GM21529 (cell line): ENCODE data around the gene IPCEF1.
"Not testable (repeated sequence)": the region's sequence is repeated elsewhere in the genome, so short reads cannot be mapped to it uniquely, and the experiment has no call there.

Source experiments
- ATAC-seq: cut with Tn5 transposase; IDR thresholded peaks from one replicate; pipeline ENCODE4 v1.9.1; 2021; ENCODE audit not compliant: unreplicated experiment

The IPCEF1 gene

DNA sequence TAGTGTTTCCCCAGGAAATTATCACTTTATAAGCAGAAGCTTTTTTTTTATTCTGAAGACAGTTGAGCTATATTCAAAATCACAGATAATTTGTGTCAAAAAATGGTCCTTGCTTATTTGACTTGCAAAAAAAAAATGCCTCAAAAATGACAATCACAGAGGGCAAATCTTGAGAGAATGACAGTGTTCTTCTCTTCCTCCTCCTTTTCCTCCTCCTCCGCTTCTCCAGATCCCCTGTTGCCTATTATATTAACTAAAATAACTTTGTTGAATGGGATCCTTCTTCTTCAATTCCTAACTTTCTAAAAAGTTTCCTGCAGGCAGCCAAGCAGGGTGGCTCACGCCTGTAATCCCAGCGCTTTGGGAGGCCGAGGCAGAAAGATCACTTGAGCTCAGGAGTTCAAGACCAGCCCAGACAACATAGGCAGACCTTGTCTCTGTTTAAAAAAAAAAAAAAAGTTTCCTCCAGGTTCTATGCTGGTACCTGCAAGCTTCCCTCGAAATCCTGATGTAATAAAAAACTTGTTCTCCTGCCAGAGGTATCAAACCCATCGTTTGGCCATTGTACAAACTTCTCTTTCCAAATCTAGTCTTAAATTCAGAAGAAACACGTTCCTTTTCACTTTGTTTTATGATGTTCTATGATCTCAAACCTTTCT is 128.6 kb downstream of the IPCEF1 start:
- no peak for ATAC-seq

GRCh38 chr6:154226461-154226860 is 130.1 kb downstream of the IPCEF1 start:
- ATAC-seq = no peak

DNA sequence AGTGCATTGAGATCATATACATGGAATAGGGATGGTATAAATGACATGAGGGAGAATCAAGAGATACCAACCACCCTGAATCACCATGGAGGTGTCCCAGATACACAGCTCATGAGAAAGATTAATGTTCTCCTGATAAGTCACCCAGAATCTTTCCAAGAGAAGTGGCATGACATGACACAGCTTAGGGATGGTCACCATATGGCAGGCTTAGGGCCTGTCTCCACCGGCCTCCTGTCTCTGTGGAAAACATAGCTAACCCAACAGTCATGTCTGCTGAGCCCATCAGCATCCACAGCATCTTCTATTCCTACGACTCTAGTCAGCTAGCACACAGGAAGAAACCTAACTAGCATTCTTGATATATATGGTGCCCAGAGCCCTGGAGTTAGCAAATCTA is 133.3 kb downstream of the IPCEF1 start:
- no peak for ATAC-seq

- no peak for ATAC-seq
These were observed 133.9 kb downstream of the IPCEF1 start for GRCh38 chr6:154222716-154223115.

- no peak for ATAC-seq
These were observed 137.4 kb downstream of the IPCEF1 start for GRCh38 chr6:154219250-154219649.

DNA sequence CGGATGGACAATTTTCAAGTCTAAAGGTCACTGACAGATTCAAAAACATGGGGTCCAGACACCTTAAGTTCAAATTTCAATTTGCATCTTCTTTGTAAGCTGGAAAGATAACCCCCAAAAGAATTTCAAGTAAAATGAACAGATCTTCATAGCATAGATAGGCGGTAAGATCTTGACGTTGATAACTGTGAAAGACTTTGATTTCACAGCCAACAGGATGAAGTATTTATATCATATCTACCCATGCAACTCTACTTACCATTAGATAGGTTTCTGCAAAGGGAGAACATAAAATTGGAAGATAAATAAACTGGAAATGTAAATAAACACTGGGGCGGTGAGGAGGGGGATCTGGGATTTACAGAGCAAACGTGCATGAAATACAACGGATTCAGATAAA is 137.8 kb downstream of the IPCEF1 start:
- no peak for ATAC-seq

DNA sequence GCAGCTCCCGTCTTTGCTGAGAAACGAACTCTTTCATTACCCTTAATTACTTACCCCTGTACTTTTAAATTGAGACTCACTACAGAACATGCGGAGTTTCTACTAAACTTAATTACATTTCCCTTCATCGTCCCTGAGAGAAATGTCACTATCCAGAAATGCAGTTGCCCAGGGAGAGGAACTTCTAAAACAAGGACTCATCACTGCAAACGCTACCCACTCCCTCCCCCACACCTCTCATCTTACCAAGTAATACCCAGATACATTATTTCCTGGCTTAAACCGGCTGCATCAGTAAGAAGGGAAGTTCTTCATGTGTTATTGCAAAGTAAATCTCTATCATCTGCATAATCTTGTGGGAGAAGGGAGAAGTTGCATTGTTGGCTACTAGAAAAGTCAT is 138.3 kb downstream of the IPCEF1 start:
- ATAC-seq = no peak

GRCh38 chr6:154213782-154214181 is 142.8 kb downstream of the IPCEF1 start:
- ATAC-seq = no peak

GRCh38 chr6:154210678-154211077 is 145.9 kb downstream of the IPCEF1 start:
- ATAC-seq = no peak

GRCh38 chr6:154209555-154209954 is 147.0 kb downstream of the IPCEF1 start:
- ATAC-seq = no peak

DNA sequence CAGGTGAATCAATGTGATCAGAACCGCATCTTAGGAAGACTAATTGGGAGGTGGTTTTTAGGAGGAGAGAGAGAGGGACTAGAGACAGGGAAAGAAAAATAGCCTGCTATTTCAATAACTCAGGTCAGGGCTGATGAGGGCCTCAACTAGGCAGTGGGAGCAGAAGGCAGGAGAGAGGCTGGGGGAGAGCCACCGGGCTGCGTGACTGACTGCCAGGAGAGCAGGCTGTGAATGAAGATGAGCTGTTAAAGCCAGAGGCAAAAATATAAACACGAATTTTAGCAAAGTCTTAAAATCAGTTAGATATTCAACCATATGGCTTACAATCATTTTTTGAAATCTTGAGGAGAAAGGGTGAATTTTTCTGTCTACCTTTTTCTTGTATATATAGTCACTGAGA is 149.6 kb downstream of the IPCEF1 start:
- no peak for ATAC-seq

- ATAC-seq = no peak
These were observed 150.5 kb downstream of the IPCEF1 start for GRCh38 chr6:154206141-154206540.

- no peak for ATAC-seq
These were observed 153.6 kb downstream of the IPCEF1 start for GRCh38 chr6:154202958-154203357.

DNA sequence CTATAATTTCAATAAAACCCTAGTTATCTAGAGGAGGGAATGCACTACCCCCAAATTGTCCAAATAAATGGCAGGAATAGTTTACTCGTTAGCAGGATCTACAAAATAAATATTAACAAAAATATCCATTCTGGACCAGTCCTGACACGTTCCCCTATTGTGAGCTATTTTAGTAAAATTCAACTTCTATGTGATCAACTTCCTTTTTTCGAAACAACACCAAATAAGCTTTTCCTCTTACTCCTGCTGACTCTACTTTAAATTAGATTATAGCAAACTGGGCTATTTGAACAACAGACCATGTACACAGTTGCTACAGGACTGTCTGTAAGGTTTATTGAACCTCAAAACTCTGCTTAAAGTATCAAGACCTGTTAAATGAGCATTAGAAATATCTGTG is 154.3 kb downstream of the IPCEF1 start:
- ATAC-seq = no peak

DNA sequence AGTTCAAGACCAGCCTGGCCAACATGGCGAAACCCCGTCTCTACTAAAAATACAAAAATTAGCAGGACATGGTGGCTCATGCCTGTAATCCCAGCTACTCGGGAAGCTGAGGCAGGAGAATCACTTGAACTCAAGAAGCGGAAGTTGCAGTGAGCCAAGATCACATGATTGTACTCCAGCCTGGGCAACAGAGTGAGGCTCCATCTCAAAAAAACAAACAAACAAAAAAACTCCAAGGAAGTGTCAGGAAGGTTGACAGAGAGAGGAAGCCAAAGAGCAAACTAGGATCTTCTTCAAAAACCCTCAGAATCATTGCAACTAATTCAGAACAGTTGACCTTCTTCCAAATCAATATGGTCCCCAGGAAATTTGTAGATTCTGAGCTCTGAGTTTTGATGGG is 154.9 kb downstream of the IPCEF1 start:
- ATAC-seq = not testable (repeated sequence)

DNA sequence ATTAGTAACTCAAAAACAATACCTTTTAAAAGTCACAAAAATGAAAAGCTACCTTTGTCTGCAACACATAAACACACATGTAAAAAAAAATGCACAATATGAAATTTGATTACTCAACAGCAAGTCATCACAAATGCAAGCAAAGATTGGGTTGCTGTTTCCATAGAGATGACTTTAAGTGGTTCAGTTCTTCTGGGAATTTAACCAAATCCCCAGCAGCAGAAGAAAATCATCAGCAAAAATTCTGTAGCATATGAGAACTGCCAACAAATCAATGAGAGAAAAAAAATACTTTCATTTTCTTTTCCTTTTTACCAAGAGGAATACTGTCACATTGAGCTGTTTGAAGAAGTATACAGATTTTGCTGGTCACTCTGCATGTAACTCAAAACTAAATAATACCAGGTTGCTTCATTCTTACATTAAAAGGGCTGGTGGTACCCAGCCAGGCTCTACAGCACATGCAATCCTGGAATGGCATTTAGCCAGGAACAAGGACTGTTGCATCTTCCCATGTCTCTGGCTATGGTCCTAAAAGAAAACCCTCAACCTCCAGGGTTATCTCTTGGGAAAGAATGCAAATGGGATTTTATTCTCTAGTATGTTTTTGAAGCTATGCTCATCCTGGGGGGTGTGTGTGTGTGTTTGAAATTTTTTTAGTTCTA is 159.3 kb downstream of the IPCEF1 start:
- ATAC-seq = no peak

DNA sequence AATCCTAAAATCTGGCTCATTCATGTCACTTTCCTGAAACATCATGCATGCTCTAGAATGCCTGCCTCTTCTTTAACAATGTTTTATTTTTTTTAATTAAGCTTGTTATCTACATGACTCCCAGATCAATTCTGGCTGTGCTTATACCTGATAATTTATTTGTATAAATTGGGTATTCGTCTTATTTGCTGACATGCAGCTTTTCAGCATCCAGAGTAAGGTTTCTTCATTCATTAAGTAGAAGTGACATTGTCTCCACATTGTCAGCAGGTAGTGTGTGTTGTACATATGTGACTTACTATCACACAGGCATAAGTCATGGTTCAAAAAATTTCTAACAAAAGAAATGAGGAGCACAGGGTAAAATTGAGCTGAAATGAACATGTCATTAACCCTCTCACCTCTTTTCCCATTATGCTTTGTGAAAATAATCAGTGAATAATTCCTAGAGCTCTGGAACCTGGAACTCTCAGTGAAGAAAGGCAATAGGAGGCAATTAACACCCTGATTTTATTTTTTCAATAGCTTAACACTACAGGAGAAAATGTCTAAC is 160.2 kb downstream of the IPCEF1 start:
- ATAC-seq = no peak

- no peak for ATAC-seq
These were observed 168.9 kb downstream of the IPCEF1 start for GRCh38 chr6:154187714-154188113.

GRCh38 chr6:154187203-154187602 is 169.4 kb downstream of the IPCEF1 start:
- ATAC-seq = no peak

DNA sequence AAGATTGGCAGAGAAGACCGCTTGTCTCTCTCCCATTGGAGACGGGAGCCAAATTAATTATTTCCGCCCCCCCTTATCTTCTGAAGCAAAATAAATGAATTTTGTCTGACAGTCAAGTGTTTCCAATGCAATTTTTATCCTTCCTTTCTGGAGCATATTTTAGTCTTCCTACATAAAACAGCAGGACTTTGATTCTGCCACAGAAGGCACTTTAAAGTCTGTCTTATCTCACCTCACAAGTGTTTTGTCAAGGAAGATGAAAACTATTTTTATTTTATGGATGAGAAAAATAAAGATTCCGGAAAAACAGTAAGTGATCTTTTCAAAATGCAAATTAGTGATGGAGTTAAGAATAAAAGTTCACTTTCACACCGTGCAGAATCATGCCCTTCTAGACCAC is 177.2 kb downstream of the IPCEF1 start:
- no peak for ATAC-seq

GRCh38 chr6:154172393-154172792 is 184.2 kb downstream of the IPCEF1 start:
- ATAC-seq = not testable (repeated sequence)

DNA sequence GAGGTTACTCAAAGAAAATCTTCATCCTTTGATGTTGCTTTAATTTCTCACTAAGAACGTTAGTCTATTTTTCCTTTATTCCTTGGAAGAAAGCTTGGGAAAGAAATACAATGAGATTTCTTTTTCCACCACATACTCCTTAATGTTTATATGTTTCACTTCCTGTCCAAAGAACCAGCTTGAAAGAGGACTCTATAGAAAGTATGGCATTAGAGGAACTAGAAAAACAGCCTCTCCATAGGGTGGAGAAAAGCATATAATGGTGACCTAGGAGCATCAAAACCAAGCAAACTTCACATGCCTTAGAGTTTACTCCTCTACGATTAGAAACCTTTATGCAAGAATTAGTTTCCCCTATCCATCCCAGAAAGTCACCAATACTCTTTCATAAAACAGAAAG is 186.5 kb downstream of the IPCEF1 start:
- no peak for ATAC-seq
